ENCODE data around the gene LEPR. TPM values are rescaled to one million over a fixed set of nuclear protein-coding genes. Genes with fewer than 3 reads are reported as not detected.
"Not testable (repeated sequence)": the region's sequence is repeated elsewhere in the genome, so short reads cannot be mapped to it uniquely, and the experiment has no call there.

Gene LEPR, protein sequence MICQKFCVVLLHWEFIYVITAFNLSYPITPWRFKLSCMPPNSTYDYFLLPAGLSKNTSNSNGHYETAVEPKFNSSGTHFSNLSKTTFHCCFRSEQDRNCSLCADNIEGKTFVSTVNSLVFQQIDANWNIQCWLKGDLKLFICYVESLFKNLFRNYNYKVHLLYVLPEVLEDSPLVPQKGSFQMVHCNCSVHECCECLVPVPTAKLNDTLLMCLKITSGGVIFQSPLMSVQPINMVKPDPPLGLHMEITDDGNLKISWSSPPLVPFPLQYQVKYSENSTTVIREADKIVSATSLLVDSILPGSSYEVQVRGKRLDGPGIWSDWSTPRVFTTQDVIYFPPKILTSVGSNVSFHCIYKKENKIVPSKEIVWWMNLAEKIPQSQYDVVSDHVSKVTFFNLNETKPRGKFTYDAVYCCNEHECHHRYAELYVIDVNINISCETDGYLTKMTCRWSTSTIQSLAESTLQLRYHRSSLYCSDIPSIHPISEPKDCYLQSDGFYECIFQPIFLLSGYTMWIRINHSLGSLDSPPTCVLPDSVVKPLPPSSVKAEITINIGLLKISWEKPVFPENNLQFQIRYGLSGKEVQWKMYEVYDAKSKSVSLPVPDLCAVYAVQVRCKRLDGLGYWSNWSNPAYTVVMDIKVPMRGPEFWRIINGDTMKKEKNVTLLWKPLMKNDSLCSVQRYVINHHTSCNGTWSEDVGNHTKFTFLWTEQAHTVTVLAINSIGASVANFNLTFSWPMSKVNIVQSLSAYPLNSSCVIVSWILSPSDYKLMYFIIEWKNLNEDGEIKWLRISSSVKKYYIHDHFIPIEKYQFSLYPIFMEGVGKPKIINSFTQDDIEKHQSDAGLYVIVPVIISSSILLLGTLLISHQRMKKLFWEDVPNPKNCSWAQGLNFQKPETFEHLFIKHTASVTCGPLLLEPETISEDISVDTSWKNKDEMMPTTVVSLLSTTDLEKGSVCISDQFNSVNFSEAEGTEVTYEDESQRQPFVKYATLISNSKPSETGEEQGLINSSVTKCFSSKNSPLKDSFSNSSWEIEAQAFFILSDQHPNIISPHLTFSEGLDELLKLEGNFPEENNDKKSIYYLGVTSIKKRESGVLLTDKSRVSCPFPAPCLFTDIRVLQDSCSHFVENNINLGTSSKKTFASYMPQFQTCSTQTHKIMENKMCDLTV
- 9.8 TPM for total RNA-seq

DNA sequence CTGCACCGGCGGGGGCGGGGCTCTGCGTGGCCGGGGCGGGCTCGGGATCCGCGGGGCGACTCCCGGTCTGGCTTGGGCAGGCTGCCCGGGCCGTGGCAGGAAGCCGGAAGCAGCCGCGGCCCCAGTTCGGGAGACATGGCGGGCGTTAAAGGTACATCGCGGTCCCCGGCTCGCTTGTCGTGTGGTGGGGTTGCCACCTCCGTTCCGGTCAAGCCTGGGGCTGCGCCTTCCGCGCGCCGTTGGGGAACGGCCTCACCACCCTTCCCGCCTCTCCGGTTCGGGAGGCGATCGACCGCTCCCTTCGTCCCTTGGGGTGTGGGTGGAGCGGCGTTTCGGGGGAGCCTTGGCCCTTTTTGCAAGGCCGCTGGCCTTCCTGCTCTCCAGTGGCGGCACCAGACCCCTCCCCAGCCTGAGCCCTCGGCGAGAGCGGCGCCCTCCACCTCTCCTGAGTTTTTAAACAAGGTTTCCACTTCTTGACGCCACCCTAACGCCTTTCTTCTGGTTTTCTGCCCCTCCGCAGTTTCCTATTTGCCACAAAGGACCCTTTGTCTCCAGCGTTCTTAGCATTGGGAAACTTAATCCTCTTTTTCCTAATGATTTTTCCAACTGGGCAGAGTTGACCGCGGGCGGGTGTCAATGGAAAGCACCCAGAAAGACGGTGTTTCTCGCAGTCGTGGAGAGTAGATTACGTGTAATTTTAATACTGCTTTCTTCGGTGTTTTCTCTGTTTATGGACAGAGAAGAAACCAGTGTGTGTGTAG, at the start of gene LEPR, which contains the start of gene LEPROT:
LEPR (plus strand) TSS at position 79 of the 761 bp plus-strand sequence. CDS start 144,898 bp downstream, outside the sequence.
LEPROT (plus strand) TSS at position 79 of the 761 bp plus-strand sequence; CDS start at position 136, 57 bp downstream.
- FAIRE-seq = no peak
- DNase-seq (ENCODE audit: low spot score in 2 of 2) = no peak

DNA sequence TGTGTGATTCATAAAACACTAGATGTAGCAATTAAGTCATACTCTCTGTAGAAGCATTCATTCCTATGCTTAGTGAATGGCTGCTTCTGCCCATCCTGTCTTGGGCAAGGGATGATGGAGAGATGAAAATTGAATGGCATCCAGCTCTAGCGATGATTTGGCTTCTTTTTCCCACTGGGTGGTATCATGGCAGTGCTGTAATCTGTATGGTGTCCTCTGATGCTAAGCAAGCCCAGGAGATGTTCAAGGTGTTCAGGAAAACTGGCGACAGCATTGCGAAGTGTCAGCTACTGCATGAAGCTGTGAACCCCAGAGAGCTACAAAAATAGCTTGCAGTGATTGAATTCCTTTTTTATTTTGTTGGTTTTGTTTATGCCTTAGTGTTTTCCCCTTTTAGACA, 48.9 kb upstream of the LEPR start:
- FAIRE-seq (no peak), DNase-seq (ENCODE audit: low spot score in 2 of 2) (no peak)

DNA sequence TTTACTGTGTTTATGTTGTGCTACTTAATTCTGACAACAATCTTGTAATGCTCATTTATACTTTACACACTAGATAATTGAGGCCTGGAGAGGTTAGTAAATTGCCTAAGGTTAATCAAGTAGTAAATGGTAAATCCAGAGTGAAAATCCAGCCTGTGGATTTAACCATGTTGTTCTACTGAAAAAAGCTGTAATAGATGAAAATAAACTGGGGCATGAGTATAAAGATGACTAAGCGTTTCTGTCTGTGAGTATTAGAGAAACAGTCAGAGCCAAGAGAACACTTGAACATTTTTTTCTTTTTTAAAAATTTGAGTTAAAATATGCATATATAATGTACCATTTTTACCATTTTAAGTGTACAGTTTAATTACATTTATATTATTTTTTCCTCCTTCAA, 47.9 kb upstream of the LEPR start:
- FAIRE-seq (no peak), DNase-seq (ENCODE audit: low spot score in 2 of 2) (no peak)

DNA sequence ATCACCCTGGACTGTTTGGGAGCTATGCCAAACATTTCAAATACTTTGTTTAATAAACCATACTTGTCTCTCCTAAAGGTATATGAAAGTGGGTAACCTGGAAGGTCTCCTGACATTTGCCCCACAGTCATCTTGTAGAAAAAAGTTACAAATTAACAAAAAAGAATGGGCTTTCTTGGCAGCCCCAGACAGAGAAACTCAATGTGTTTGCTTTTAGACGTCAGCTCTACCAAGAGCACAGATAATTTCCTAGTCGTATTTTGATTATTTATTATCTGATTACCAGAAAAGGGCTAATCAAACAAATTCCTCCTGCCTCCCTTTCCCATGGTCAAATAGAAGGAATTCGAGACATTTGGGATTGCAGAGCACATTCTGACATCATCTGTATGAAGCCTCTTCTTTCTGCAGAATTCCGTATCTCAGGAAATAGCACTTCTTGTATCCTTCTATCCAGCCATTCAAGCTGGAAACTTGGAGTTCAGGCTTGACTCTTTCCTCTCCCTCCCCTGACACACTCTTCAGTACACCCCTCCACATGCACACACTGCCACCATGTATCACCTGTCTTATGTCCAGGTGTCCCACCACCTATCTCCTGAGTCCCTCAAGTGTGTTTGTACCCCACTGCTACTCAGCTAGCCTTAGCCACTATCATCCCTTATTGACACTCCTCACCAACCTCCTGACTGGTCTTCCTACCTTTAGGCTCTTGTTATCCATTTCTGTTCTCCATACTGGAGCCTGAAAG, 42.8 kb upstream of the LEPR start:
- FAIRE-seq = no peak
- no peak for DNase-seq (ENCODE audit: low spot score in 2 of 2)

DNA sequence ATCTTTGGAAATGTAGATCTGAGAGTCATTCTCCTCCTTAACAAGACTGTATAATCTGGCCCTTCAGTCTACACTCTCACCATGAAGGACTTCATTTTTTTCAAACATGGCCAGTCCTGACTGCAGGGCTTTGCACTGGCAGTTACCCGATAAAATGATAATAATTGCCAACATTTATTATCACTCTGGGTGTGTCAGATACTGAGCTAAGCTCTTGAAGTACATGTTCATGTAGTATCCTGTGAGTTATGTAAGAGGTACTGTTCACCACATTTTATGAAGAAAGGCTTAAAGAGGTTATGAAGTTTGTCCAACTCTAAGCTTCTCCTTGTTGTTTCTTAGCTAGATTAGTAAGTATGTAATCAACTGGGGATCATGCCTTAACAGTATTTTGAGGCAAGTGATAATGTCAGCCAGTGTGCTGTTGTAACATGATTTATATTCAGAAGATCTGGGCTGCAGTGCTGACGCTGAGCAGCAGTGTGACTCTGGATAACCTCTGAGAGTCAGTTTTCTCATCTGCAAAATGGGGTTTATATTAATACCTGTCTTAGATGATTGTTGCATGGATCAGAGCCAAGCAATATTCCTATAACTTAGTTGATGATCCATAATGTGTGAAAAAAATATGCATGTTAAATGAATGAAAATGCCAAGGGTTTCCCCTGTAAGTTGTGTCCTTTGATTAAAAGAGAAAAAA, 42.1 kb upstream of the LEPR start:
- no peak for DNase-seq (ENCODE audit: low spot score in 2 of 2)
- no peak for FAIRE-seq

DNA sequence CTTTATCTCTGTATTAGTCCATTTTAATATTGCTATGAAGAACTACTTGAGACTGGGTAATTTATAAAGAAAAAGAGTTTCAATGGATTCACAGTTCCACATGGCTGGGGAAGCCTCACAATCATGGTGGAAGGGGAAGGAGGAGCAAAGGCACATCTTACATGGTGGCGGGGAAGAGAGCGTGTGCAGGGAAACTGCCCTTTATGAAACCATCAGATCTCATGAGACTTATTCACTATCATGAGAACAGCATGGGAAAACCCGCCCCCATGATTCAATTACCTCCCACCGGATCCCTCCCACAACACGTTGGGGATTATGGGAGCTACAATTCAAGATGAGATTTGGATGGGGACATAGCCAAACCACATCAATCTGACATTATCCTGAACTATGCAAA, 36.0 kb upstream of the LEPR start:
- not testable (repeated sequence) for FAIRE-seq; DNase-seq (ENCODE audit: low spot score in 2 of 2)

DNA sequence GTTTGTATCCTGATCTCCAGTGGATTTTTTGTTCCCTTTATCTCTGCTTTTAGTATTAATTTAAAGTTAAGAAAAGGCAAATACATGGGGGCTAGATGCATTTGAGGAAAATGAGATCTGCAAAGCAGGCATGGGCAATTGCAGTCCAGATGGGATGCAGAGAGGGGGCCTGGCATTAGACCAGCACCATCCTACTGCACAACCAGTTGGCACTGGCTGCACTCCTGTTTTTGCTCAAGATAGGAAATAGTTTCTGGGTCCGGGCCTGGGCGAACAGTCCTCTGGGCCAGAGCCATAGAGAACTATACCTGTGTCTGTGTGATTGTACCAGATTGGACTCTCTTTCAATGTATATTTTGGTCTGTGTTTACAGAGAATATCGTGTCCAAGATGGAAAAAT, 34.0 kb upstream of the LEPR start:
- FAIRE-seq = no peak
- no peak for DNase-seq (ENCODE audit: low spot score in 2 of 2)

DNA sequence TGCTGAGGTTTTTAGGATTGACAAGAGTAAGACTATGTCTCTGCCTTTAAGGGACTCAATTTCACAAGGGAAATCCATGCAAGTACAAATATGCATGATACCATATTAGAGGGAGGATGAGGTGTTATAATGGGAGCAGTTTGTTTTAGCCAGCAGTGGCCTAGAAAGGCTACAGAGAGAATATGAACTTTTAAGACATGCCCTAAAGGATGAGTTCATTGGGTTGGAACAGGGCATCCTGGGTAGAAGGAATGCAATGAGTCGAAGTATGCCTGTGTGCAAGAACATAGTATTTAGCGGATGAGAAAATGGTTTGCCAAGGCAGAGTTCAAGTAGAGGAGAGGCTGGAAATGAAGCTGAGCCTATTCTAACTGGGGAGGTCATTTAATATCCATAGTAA, 32.6 kb upstream of the LEPR start:
- DNase-seq (ENCODE audit: low spot score in 2 of 2) (no peak), FAIRE-seq (no peak)

DNA sequence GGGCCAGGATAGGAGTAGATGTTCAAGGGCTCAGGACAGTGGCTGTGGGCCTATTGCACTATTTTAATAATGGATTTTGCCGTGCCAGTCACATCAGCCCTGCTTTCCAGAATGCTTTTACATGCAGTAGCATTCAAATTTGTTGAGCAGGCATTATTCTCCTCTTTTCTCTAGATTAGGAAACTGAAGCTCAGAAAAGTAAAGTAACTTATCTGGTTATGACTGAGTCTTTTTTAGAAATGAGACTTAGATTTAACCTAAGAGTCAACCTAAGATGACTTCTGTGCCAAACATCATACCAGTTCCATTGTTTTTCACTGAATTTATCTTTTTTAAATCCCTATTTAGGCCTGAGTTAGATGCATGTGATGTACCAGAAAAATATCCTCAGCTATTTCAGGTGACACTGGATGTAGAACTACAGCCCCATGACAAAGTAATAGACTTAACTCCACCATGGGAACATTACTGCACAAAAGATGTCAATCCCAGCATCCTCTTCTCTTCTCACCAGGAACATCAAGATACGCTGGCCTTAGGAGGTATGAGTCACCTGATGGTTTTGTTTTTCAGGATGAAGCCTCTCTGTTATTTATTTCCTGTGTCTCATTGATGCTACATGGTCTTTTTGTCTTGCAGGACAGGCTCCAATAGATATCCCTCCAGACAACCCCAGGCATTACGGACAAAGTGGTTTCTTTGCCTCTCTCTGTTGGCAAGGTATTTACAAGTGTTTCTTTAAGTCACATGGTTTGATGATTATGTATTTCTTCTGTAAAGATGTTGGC, 31.4 kb upstream of the LEPR start:
- FAIRE-seq = no peak
- no peak for DNase-seq (ENCODE audit: low spot score in 2 of 2)

DNA sequence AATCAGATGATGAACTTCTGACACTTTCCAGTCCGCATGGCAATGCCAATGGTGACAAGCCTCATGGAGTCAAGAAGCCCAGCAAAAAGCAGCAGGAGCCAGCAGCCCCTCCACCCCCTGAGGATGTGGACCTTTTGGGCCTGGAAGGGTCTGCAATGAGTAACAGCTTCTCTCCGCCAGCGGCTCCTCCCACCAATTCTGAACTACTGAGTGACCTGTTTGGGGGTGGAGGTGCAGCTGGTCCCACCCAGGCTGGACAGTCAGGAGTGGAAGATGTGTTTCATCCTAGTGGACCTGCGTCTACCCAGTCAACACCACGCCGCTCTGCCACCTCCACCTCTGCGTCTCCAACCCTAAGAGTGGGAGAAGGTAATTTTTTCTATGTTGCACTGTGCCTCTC, 28.0 kb upstream of the LEPR start:
- DNase-seq (ENCODE audit: low spot score in 2 of 2) = no peak
- no peak for FAIRE-seq

DNA sequence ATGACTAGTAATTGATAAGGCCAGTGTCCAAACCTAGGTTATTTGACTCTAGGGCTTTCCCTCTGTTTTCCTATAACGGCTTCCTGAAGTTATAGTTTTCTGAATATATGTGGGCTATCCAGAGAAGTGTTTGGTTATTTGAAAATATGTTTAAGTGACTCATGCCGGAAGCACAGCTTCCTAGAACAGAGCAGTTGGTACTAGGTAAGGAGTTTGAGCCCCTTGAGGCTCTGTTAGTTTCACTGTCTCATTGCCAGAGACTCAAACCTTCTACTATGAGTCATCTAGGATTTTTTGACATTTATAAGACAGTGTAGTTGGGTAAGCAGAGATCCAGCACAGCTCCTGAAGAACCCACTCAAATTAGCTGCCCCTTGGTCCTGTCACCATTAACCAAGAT, 27.1 kb upstream of the LEPR start:
- no peak for FAIRE-seq
- no peak for DNase-seq (ENCODE audit: low spot score in 2 of 2)

DNA sequence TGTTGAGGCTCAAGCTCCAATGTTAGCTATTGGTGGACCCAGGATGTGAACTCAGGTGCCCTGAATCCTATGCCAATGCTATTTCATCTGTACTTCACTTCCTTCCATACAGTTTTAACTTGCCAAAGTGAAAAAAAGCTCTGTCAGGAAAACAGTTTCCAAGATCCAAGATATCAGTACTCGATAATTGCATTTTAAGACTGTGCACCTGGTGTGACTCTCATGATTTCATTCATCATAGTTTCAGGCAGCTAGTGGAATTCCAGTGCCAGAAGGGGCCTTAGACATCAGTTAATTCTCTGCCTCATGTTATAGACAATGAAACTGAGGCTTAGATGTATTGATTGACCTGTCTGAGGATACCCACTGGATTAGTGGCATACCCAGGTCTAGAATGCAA, 26.5 kb upstream of the LEPR start:
- no peak for FAIRE-seq
- DNase-seq (ENCODE audit: low spot score in 2 of 2) = no peak

DNA sequence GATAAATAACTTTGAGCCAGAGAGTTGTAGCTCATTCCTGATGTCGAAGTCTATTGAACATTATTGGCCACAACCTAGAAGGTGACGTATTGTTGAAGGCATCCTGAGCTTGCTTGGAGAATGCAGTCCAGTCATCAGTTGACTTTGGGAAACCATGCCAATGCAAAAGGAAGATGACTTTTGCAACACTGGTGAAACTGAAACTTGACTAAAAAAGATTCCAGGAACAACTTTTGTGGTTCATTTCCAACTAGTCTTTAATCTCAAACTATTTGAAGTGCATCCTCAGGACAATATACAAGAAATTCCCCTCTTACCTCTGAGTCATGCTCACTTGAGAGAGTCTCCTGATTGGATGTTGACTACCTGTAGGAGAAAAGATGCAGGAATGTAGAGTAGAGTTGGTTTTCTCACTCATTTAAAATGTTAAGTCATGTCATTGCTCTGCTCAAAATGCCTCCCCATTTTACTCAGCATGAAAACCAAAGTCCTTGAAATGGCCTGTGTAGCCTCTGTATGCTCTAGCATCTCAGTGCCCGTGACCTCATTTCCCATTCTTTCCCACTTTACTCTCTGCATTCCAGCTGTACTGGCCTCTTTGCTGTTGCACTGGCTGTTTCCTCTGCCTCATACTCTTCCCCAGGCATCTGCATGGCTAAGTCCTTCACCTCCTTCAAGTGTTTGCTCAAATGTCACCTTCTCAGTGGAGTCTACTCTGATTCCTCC, 24.4 kb upstream of the LEPR start:
- DNase-seq (ENCODE audit: low spot score in 2 of 2) (no peak), FAIRE-seq (no peak)

DNA sequence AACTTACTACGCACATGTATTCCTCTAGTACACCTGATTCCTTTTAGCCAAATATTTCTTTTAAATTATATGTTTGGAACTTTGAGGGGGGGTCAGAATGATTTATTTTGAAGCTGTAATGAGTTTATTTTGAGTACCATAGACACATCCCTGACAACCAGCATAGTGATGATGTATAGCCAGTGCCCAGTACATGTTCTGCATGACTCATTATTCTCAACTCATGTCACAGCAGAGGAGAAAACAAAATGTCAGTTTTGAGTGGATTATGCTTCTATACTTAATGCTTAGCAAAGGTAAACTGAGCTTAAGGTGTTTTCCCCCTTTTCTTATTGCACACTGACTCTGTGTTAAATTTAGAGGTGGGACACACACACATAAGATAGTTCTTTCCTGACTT, 22.4 kb upstream of the LEPR start:
- FAIRE-seq = no peak
- no peak for DNase-seq (ENCODE audit: low spot score in 2 of 2)

DNA sequence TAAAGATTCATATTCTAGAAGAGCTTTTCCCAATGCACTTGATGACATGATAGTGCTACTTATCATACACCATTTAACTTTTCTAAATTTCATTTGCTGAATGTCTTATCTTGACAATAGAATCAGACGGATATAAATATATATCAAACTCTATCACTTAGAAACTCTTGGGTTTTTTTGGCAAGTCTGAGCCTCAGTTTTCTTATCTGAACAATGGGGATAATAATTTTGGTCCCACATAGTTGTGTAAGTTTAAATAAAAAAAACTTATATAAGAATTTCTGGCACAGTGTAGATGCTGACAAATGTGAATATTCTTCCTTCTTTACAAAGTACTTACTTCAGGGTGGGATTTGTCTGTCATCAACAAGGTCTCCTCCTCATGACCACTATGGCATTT, 21.5 kb upstream of the LEPR start:
- FAIRE-seq (no peak), DNase-seq (ENCODE audit: low spot score in 2 of 2) (no peak)

DNA sequence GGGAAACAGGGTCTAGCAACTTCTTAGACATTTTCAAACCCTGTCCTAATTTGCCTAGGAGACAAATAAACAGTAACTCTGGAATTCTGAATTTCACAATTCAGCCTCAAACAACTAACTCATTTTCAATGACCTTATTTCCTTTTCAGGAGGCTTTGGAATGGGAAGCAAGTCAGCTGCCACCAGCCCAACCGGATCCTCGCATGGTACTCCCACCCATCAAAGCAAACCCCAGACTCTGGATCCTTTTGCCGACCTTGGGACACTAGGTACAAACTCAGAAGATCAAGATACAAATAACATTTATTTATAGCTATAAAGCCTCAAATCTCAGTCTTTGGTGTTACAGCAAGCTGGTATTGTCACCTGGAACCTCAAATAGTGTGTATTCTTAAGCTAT, 18.9 kb upstream of the LEPR start:
- DNase-seq (ENCODE audit: low spot score in 2 of 2) (no peak), FAIRE-seq (no peak)

DNA sequence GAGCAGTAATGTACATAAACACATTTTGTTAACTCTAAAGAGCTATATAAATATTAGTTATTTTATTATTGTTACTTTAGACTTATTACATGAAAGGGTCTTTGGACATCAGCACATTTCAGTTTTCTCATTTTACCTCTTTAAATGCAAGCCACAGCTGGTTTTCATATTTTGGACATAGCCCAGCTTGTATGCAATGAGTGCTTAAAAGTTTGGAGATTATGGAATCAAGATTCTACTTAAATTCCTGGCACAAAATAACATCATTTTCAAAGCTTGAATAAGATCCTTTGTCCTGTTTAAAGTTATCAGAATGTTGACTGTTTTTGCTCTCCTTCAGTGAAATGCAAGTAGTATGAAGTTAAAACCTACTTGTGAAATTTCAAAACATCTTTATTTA, 15.5 kb upstream of the LEPR start:
- FAIRE-seq (no peak), DNase-seq (ENCODE audit: low spot score in 2 of 2) (no peak)

Data from frontal cortex (tissue), 4 donors.